Measurements from ENCODE around the gene COPZ1. TPM values are rescaled to one million over a fixed set of nuclear protein-coding genes. Genes with fewer than 3 reads are reported as not detected.

The COPZ1 gene
- total RNA-seq, 1 donor from 2014 or later, result 228 TPM

- DNase-seq (ENCODE audit: low read depth), result no peak
Observed at GRCh38 chr12:54376596-54376995, 51.7 kb downstream of the COPZ1 start.

- DNase-seq (ENCODE audit: low read depth), result no peak
Observed at GRCh38 chr12:54377007-54377406, 52.1 kb downstream of the COPZ1 start.

- DNase-seq (ENCODE audit: low read depth), result no peak
Observed at GRCh38 chr12:54377797-54378515, 53.0 kb downstream of the COPZ1 start.

- peak; percentile 70 for DNase-seq (ENCODE audit: low read depth)
Observed at GRCh38 chr12:54378796-54379397, 54.0 kb downstream of the COPZ1 start.

DNA sequence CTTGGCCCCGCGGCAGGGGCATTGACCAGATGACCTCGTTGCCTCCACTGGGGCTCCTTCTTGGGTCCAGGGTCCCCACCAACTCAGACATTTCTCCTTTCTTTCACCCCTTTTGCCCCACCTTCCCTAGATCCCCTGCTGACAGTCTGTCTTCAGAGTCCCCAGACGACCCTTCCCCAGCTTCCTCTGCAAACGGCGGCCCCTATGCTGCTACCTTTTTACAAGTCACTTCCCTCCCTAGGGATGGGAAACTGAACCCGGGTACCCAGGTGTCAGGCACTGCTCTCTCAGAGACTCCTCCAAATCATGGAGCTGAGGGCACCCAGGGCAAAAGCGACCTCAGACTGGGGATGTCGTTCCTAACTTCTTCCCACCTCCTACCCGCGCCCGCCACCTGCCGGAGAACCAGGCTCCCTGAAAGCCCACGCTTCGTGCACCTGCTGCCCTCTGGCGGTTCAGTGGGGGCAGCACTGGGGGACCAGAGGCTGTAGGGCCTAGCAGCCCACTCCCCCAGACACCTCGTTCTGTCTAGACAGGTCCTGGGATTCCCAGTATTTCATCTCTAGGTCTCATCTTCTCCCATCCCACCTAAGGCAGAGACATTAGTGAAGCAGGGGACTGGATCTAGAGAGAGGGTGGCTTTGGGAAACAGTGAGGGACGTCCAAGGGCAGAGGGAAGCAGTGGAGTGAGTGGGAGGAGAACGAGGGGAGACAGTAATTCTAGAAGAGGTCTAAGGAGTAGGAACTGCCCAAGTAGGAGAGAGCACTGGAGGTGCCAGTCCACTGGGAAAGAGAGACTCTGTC is 54.7 kb downstream of the COPZ1 start:
- DNase-seq (ENCODE audit: low read depth), result peak; percentile 93

DNA sequence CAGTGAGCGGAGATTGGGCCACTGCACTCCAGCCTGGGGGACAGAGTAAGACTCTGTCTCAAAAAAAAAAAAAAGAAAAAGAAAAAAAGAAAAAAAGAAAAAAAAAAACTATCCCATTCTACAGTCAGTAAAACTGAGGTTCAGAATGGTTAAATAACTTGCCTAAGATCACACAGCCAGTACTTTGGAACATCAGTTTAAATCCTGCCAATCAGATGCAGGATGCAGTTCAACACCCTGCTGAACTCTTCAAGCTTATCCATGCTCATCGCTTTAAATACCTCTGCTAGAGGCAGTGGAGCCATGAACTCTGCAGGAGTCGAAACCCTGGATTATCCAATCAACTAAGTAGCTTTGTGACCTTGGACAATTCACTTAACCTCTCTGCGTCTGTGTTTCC is 56.2 kb downstream of the COPZ1 start:
- DNase-seq (ENCODE audit: low read depth), result no peak

- peak; percentile 76 for DNase-seq (ENCODE audit: low read depth)
Observed at GRCh38 chr12:54383041-54383609, 58.2 kb downstream of the COPZ1 start.

- no peak for DNase-seq (ENCODE audit: low read depth)
Observed at GRCh38 chr12:54384591-54385041, 59.7 kb downstream of the COPZ1 start, which contains the start of gene ZNF385A. Gene ZNF385A (minus strand): TSS chr12:54384733. CDS start chr12:54384514, 219 bp downstream.

DNA sequence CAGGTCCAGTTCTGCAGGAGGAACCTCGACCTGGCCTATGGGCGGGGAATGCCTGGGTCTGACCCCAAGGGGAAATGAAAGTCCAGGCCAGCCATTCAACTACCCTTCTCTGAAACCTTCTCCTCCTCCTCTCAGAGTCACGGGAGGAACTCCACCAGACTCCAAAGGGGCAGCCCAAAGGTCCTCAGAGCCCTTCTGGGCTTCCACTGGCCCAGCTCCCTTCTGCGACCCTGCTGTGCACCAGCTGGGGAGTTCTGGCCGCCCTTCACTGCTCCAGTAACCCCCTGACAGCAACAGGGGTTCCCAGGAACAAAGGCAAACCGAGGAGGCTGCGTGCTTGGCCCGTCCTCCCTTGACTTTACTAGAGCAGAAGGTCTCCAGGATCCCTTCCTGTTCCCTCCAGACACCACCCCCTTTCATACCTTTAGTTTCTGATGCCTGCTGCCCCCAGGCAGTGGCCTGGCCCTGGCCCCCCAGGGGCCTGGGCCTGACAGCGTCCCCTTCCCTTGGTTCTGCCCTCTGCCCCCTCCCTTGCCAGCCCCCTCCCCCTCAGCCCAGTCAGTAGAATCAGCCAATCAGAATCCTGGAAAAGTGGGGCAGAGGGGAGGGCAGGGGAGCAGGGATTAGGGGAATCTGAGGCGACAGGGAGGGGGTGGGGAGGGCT is 60.5 kb downstream of the COPZ1 start:
- no peak for DNase-seq (ENCODE audit: low read depth)

DNA sequence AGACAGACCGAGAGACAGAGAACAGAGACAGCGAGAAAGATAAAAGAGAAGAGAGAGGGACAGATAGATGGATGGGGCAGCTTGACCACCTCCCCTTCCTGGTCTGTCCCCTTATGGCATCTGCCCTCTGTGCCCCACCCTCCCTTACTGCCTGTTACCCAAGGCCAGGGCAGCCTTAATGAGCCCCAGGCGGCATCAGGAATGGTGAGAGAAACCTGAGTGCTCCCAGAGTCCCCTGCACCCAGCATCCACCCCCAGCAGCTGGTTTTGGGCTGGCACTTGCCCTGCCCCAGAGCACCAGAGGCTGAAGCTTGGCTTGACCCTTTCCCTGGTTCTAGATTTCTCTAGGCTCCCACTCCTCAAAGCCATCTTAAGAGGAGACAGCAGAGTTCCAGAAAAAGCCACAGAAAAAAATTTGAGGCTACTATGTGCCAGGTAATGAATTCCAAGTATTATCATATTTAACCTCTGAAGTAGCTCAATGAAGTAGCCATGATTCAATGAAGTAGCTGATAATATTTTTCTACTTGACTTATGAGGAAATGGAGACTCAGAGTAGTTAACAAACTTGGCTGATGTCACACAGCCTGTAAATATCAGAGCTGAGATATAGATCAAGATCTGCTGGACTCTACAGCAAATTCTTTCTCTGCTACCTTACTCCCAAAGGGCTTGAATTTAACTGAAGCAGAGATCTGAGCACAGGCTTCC is 61.6 kb downstream of the COPZ1 start:
- DNase-seq (ENCODE audit: low read depth), result no peak

- no peak for DNase-seq (ENCODE audit: low read depth)
Observed at GRCh38 chr12:54387114-54387467, 62.2 kb downstream of the COPZ1 start.

DNA sequence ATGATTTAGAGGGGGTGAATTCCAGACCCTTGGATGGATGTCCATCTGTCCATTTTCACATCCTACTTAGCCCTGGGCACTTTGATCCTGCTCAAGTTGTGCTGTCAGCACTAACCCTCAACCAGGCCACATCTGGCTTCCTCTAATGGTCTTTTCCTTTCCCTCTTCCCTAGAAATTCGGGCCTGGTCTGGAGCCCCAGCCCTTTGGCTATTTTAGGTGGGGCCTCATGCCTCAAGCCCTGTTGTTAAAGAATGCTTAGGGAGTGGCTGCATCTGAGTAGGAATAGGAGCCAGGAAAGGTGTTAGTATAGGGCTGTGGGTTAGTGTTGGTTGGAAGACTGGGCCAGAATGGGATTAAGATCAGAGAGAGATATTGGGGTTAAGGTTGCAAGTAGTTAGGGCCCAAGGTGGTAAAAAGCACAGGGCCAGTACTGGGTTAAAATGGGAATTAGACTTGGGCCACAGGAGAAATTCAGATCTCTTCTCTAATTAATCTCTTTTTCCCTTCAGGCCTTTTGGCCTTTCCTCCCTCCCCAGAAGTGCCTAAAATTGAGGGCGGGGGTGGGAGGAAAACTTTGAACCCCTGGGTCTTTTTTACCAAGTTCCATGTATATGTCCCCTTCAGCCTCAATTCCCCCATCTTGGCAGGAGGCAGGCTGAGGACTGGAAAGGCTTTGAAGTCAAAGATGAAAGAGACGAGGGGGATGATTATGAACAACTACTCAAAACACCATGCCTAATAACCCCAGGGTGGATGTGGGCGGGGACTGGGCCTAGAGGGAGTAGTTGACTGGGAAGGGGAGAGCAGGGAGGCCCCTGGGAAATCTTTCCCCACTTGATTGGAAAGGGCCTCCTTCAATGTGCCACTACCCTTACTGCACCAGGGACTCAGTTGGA is 63.6 kb downstream of the COPZ1 start:
- DNase-seq (ENCODE audit: low read depth), result no peak

GRCh38 chr12:54389134-54389508 is 64.2 kb downstream of the COPZ1 start:
- DNase-seq (ENCODE audit: low read depth), result no peak

DNA sequence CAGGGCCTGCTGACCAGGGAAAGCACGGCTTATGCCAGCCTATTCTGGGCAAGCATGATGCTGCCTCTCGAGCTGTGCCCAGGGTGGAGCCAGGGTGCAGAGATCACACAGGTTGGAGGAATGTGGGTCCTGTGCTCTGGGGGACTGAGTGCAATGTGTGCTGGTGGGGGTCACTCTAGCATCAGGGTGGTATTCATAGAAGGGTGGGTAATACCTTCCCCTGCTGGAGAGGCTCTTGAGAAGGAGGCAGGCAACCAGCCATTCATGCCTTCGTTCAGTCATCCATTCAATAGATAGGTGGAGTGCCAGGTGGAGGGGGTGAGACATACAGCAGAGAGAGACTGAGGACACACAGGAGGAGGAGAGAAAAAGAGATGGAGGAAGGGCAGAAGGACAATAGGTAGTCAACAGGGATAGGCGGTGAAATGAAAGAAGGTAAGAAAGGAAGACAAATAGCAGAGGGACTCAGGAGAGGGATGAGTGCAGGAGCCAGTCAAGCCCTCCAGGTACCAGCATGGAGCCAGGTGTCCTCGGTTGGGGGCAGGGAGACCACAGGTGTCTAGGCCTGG is 64.8 kb downstream of the COPZ1 start:
- no peak for DNase-seq (ENCODE audit: low read depth)

- no peak for DNase-seq (ENCODE audit: low read depth)
Observed at GRCh38 chr12:54390176-54390667, 65.3 kb downstream of the COPZ1 start.

DNA sequence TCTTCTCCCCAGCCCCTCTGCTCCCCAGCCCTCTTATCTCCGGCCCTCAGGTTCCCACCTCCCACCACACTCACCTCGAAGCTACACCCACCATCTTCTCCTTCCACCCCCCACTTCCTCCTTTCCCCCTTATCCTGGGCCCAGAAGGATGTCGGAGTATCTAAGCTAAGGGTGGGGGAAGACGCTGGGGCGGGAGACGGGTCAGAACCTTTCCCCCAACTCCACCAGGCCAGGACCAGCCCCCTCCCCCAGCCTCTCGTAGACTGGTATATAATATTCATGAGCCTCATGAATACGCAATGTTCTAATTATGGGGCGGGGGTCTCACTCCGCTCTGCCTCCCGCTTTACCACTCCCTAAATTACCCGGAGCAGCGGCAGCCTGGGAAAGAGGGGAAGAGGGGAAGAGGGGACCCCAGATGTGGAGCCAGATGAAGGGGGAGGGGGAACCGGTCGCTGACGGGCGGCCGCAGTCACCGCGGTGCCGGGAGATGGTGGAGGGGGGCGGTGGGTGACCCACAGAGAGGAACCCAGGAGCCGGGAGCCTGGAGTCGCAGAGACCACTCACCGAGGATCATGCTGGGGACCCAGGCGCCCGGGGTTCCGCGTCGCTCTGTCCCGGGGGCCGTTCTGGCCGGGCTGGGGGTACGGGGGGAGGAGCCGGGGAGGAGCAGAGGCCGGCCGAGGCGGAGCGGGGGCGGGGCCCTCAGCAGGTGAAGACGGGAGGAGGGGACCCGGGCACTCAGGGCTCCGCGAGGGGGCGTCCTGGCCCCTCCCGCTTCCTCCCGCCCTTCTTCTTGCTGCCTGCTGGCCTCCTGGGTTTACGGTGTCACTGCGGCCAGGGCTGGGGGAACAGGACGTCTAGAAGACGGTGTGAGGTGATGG is 66.0 kb downstream of the COPZ1 start:
- DNase-seq (ENCODE audit: low read depth), result no peak

DNA sequence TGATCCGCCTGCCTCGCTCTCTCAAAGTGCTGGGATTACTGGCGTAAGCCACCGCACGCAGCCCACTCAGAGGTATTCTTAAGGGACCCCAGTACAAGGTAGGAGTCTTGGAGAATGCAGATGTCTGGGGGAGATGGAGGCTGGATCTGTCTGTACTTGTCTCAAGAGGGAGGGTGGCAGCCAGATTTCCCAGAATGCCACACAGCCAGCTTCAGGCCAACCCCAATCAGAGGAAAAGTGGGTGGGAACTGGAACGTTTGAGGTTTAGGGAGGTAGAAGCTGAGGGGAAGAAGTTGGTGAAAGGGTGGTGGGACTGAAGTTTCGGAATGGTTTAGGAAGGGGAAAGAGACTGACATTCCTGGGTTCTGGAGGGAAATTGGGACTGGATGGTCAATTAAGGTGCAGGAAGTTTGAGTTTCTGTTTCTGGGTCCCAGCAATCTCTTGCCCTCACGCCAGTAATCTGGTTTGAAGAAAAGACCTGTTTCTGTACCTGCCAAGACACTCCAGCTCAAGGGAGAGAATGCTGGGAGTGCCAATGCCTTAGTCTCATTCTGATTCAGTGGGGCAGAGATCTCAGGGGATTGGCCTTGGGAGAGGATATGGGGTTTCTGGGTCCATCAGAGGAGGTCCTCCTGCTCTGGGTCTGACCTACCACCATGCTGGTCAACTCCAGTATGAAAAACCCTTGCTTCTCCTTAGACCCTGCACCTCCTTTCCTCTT is 67.7 kb downstream of the COPZ1 start:
- no peak for DNase-seq (ENCODE audit: low read depth)

Data from myocyte (in vitro differentiated cells).